GM19351 (cell line): Measurements from ENCODE around the gene CCNI.
A peak's percentile ranks its signal among the peaks of the same experiment; 100 is the strongest.

Experiments used
- ATAC-seq: cut with Tn5 transposase; IDR thresholded peaks from one replicate; pipeline ENCODE4 v1.9.1; 2021; ENCODE audit warnings: mild to moderate bottlenecking, moderate library complexity; ENCODE audit not compliant: unreplicated experiment

The CCNI gene

DNA sequence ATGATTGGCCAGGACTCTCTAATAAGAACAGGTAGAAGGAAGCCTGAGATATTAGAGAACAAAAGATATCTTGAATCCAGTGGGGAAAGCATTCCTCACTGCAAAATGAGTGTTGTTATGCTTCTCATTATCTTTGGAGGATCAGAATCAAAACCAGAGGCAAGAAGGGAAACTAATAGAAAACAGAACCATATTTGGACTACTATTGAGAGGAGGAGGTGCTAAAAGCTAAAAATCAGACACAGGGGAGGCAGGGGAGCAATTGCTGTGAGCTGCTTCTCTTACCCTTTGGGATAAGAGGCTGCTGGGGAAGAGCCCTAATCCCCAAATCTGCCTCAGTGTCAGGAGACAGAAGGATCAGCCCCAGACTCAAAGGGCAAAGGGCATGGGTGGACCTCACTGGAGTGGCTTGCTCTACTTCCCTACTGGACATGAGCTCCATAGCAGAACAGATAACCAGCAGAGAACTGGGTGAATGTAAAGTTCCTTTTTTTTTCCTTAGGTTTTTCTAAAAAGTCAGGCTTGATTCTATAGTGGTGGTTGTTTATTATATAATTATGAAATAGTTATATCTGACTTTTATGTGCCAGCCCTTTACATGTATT is 66.2 kb downstream of the CCNI start:
- ATAC-seq, result no peak

DNA sequence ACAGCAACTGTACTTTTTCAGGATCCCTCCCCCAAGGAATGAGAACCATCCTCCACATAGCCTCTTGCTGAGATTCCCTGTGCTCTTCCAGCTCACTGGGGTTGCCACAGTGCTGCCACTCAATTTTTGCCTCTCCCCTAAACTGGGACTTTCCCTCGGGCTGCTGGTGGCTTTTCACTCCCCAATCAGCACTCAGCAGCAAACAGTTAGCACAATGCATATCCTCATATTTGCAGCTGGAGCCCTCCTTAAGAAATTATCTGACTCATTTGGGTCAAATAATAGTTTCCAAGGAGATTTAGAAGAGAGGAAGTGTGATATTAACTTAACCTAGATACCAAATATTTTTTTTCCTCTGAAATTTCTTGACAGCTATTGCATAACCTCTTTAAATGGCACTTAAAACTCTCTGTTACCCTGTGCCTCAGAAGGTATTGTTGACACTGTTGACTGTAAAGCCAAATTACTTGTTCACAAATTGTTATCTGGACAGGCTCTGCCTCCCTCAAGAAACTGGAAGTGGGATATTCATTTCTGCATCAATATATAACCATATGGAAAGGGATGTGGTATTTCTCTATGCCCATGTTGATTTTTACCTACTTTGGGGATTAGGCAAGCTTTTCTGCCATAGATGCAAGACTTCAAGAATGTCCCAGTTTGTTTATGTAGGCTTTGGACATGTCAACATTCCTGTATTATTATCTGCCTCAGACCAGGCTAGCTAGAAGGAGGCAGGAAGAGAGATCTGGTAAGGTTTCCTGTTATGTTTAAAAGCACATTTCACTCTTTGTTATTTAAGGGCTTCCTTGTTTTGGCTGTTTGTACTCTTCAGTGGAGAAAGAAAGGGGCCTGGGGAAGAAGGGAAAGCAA is 68.2 kb downstream of the CCNI start:
- ATAC-seq, result peak; percentile 85

DNA sequence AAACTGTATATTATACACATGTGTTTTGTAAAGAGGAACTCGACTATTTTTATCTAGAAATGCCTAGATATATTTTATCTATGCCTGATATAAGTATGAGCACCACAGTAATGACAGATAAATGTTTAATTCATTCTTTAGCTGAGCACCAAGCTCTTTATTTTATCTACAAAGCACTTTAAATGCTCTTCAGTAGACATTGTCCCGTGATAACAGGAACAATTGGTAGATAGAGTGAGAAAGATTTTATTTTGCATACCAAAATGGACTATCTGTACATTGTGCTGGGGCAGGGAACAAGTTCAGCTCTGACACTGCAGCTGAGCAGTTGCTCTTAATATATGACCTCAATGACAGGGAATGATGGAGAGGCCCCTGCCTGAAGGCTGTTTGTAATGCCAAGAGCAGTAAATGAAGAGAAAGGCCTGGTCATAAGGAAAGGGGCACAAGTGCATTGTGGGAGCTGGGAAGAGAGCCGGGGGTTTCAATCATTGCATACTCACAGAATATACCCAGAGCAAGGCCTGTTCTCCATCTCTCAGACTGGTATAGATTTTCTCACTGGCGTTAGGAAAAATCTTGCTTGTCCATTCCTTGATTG is 68.9 kb downstream of the CCNI start:
- ATAC-seq, result no peak

DNA sequence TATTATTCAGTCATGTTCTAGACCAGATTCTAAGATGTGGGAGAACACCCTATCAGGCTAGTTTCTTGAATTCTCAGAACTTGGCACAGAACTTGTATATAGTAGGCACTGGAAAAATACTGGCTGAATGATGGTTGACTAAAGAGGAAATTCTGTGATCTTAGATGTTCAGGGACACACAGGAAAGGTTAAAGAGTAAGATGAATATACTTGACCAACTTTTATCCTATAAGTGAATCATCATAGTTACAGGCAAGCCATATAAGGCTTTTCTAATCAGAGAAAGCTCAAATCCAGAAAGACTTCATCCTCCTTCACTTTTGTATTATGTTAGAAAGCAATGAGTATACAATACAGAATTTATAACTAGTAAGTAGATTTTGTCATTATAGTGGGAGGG is 72.4 kb downstream of the CCNI start:
- no peak for ATAC-seq

DNA sequence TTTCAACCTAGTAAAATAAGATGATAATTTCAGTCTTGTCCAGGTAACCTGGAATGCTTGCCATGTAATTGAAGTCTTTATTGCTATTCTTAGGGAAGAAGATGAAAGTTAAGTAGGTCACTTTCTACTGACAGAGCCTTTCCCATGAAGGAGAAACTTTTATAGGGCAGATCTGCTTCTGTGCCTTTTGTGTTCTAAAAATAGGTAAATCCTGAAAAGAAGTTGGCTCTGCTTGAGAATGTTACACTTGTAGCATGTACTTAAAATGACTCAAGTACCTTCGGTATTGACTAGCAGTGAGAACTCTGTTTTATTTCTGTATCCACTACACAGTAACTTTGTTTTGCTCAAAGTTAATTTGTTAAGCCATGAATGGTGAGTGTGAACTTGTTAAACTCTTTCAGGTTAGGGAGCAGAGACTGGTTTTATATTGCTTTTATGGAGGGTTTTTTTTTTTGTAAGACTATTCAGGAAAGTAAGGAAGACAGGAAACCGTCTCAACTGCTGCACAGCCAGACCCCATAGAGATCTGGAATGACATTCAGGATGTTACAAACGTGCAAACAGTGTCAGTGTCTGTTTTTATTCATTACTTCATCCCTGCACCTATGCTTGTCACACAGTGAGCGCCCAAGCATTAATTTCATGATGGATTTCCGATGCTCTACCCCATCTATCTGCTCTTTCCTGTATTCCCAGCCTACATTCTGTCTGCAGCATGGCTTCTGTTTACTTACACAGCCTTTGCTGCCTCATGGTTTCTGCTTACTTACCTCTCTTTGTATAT is 73.3 kb downstream of the CCNI start:
- no peak for ATAC-seq

DNA sequence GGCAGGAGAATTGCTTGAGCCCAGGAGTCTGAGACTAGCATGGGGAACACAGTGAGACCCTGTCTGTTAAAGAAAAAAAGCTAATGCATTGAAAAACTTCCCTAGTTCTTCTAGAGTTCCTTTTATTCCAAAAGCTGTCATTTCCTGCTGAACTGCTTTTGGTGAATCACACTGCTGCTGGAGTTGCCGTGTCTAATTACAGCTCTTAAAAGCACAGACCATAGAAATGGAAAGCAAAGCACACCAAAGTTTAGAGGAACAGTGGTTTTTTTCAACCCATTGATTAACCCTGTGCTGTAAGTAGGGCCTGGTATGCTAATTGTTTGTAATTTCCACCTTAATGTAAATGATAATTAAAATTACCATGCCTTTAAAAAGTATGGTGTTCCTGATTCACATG is 73.9 kb downstream of the CCNI start:
- no peak for ATAC-seq

DNA sequence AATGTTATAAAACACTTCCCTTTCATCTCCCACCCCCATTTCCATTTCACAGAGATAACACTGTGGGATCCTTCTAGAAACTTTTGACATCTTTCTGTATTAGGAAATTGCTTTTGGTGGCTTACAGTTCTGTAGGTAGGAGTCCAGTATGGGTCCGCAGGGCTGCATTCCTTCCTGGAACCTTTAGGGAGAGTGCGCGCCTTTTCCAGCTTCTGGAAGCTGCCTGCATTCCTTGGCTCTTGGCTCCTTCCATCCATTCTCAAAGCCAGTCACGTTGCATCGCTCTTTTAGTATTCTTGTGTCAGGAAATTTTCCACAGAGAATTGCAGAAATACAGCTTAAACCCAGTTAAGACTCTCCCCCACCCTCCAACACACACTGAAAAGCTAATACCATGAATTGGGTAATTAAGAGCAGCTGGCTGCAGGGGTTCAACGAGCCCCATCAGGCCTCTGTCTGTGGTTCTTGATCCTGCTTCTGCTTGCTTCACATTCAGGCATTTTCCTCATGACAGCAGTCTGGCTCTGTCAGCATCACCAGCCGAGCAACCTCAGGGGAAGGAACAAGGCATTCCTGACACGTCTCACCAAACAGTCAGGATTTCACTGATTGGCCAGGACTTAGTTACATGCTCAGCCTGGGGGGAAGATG is 77.4 kb downstream of the CCNI start:
- ATAC-seq, result no peak

DNA sequence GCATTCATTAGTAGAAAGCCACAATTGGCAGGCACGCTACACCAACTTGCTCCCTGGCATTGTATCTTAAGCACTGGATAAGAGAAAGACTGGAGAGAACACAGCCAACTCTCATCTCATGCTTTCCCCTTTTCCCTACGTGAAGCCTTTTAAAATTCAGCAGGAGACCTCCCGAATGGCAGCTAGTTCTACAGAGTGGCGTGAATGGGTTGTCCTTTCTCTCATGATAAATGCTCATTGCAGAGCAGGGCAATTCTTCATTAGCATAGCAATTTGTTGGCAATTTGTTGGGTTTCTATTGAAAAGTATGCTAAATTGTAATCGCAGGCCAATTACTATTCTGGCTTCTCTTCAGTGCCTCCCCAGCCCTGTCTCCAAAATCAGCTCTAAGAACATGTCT is 78.3 kb downstream of the CCNI start:
- ATAC-seq, result no peak
